Inflammatory macrophage treated with lipopolysaccharide for 4 hours (primary cell): ENCODE measurements around the gene AQP1.

Experiments used
- DNase-seq: peaks from one replicate; pipeline ENCODE4 v3.0.0-alpha.2; 2020

AQP1 gene

DNA sequence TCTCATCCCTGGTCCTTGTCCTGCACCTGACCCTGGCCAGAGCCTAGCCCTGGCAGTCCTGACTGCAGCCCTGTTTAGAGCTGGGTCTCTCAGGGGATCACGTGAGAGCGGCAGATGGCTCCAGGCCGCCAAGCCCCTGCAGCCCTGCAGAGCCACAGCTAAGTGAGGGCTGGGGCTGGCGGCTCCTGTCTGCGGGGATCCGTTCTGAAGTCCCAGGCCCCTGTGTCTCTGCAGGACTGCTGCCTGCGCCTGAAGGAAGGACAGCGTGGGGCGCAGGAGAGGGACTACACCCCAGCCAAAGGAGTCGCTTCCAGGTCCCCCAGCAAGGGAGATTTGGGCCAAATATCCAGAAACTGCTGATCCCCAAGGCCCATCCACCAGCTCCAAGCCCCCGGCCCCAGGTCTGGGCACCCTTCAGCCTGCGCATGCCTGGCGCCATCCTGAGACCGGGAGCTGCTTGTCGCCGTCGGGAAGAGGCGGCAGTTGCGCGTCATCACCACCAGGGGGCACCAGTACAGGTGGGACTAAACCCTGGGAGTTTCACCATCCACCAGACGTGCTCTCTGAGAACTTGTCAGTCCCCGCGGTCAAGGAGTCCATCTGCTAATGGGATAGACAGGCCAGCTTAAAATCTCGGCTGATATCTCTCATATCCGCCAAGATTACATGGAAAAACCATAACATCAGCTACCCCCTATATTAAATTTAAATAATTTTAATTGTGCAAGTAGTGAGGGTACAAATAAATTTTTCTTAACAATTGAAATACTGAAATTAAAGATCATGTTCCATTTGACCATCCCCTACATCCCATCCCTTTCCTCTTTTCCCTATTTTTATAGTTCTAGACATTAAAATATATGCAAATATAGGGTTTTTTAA is 27.0 kb downstream of the AQP1 start:
- peak; percentile 41 for DNase-seq

DNA sequence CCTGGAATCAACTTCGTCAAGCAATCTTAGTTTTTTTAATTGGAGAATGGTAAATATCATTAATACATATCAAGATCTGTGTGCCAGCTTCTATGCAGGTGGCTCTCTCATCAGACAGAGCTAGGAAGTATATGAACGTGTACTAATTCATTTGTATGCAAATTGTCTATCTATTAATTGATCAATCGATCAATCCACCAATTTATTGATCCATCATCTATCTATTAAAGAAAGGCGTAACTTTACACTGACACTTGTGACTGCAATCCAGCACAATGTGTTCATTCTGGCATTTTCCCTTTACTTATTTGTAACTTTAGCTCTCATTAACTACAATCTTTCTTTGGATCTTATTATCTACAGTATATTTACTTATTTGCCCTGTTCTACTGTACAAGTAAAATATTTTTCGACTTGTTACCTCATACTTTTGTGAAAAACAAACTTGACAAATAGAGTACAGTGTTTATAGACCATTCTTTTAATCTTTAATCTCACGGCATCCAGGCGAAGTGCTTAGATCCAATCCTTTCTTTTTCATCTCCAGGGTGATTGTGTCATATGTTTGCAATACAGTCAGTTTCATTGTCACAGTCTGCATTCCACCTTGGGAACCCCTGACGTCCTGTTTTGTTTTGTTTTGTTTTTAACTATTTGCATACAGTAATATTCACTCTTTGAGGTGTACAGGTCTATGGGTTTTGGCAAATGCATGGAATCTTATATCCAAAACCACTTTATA is 30.1 kb downstream of the AQP1 start:
- no peak for DNase-seq

DNA sequence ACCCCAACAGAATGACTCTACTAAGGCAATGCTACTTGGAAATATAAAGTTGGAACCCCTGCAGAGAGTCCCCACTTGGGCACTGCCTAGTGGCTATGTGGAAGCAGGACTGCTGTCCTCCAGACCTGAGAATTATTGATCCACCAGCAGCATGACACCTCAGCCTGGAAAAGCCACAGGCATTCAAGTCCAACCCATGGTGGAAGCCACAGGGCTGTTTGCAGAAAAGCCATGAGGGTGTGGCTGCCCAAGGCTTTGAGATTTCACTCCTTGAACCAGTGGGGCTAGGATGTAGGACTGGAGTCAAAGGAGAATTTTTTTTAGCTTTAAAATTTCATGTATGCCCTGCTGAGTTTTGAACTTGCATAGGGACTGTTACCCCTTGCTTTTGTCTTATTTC is 38.5 kb downstream of the AQP1 start:
- DNase-seq, result no peak

DNA sequence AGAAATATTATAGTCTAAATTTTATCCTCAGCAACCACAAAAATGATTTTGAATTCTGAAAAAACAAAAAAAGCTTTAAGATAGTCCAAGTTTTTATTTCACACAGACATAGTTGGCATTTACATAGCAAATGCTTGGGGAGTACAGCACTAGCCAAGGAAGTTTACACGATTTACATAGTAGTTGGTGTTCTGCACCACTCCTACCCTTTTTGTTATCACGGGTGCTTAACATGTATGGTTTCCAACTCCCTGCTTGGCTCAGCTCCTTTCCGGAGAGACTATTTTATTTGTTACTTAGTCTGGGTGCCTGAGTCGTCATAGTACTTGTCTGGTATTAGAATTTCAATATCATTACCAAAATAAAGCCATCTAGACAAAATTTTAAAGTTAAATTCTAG is 43.3 kb downstream of the AQP1 start:
- no peak for DNase-seq

DNA sequence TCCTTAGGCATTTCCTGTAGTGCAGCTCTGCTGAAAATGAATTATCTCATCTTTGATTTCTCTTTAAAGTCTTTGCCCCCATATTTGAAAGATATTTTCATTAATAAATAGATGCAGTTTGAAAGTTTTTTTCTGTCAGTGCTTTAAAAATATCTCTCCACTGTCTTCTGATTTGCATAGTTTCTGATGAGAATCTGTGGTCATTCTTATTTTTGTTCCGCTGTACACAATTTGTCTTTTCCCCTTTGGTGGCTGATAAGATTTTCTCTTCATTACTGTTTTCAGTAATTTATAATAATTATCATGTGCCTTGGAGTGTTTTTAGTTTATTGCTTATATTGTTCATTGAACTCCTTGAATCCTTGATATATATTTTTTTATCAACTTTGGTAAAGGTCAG is 45.1 kb downstream of the AQP1 start:
- no peak for DNase-seq

DNA sequence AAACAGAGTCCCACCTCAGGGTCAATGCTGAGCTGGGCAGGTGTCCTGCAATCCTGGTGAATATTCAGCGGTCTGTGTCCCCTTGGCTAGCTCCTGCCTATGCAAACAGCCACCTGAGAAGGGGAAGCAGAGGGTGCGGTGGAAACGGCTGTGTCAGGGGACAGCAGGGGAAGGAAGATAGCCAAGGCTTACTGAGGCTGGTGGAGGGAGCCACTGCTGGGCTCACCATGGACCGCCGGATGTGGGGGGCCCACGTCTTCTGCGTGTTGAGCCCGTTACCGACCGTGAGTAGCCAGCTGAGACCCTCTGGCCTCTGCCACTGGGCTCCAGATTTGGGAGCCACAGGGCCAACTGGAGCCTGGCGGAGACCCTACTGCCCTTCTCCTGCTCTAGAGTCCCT is 52.2 kb downstream of the AQP1 start, which contains the start of gene GHRHR:
Gene GHRHR, plus strand, starts transcription at position 112 of the 400 bp plus-strand sequence. Its CDS starts 116 bp downstream, at position 228.
- no peak for DNase-seq

DNA sequence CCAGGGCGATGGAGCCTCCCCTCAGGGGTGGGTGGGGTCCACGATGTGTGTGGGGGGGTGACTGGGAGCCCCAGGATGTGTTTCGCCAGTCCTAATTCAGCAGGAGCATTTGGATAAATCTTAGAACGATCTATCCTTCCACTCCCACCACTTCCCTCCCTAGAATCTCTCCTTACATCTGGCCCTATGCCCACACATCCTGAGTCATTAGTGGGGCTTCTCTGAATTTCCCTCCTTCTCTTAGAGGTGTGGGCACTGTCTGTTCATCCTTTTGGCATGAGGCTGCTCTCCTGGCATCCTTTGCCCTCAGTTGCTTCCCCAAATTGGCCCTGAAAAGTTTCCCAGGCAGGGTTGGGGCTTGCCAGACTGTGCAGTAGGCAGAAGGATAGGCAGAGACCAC is 53.7 kb downstream of the AQP1 start:
- DNase-seq, result no peak

DNA sequence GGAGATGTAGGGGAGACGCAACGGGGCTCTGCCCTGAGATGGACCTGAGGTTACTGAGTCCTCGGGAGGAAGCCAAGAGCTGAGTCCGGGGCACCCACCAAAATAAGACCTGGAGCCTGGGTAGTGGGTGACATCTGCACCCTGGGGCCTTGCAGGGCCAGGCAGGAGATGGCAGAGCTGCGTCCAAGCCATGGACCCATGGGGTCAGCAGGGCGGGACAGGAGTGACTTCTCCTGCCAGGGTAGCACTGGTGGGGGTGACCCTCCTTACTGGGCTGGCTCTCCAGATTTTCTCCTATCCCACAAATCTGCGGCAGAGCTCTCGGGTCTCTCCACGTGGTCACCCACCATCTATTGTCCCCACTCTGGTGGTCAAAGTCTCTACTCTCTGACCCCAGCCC is 54.2 kb downstream of the AQP1 start:
- DNase-seq, result no peak

DNA sequence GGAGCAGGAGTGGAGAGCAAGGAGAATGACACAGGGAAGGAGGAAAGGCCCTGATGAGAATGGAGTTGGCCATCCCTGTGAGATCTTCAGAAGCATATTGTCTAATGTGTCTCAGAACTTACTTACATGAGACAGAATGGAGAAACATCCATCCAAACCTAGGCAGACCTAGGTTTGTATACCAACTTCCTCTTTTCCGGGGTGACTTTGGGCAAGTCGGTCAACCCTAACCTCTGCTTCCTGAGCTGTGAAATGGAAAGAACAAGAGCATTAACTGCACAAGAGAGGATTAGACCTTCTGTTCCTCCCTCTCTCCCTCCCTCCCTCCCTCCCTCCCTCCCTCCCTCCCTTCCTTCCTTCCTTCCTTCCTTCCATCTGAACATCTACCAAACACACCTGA is 56.6 kb downstream of the AQP1 start:
- DNase-seq, result no peak

DNA sequence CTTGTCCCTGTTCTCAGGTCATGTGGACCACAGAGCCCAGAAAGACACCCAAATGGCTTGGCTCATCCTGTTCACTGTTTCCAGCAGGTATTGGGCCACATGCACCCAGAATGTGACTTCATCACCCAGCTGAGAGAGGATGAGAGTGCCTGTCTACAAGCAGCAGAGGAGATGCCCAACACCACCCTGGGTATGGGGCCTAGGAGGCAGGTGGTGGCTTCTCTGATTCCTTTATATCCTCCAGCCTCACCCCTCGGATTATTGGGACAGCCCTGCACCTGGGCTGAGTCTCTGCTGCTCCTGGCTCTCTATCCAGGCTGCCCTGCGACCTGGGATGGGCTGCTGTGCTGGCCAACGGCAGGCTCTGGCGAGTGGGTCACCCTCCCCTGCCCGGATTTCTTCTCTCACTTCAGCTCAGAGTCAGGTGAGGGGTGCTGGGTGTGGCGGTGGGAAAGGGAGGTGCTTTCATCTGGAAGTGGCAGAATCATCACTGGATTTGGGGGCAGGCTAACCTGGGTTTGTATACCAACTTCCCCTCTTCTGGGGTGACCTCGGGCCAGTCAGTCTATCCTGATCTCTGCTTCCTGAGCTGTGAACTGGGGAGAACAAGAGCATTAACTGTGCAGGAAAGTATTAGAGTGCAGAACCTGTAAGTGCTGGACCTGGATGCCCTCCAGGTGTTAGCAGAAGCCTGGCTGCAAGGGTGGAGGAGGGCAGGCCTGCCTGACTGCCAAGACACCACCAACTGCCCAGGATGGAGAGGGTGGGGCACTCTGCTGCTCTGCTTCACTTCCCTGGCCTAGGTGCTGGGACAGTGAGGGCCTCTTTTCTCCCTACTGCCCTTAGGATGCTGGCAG is 57.3 kb downstream of the AQP1 start:
- no peak for DNase-seq

DNA sequence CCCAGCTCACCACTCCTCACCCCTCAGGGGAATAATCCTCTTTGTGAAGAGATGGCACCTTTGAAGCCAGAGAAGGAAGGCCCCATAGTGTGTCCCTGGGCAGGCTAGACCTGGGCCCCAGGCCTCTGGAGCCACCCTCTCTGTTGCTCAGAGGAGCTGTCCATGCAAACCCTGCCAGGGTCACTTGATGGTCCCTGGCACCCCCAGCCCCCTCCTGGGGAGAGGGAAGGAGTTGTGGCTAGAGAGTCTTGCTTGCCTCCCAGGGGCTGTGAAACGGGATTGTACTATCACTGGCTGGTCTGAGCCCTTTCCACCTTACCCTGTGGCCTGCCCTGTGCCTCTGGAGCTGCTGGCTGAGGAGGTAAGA is 57.9 kb downstream of the AQP1 start:
- DNase-seq, result no peak

DNA sequence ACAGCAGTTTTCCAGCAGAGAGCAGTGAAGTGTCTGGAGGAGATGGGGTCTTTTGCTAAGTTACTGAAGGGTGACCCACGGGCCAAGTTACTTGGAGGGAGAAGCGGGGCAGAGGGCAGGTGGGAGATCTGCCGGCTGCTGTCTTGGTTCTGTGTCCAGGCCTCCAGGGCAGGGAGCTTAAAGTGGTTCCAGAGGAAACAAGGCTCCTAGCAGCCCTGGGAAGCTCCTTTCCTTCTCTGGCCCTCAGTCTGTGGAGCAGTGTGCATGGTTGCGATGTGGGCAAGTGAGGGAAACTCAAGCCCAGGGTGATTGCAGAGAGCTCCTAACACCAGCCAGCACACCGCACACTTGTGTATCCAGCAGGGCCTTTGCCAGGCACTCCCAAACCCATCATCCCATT is 58.4 kb downstream of the AQP1 start:
- no peak for DNase-seq

DNA sequence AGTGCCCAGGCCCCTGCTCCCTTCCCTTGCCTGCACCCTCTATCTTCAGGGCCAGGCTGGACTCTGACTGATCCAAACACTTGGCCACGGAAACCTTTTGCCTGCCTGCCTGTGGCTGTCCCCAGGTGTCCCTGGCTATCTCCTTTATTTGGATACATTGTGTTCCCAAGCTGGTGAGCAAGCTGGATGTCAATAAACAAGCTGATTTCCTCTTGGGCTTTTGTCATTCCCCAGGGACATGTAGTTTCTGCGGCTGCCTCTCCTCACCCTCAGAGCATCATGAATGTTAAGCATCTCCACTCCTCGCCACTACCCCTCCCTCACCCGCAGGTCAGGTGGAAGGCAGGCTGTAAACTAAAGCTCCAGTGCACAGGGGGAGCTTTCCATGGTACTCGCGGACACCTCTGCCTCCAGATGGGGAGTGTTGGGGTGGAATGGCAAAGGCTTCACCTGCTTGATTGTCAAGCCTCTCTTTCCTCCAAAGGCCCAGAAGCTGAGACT is 59.0 kb downstream of the AQP1 start:
- DNase-seq, result no peak

DNA sequence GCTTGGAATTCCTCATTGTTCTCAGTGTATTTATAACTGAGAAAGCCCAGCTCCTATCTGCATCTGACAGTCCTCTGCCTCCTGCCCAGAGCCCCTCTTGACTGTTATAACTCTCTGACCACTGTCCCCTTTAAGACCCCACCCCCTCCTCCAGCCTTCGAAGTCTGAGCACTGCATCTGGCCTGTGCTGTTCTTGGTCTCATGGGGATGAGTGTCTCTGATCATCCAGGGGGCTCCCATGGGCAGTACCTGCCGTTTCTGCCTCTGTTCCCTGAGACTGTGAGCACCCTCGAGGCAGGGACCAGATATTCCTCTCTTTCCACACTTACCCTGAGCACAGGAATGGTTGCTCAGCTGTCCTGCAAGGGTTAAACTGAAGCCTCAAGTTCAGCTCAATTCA is 59.8 kb downstream of the AQP1 start:
- DNase-seq, result no peak

DNA sequence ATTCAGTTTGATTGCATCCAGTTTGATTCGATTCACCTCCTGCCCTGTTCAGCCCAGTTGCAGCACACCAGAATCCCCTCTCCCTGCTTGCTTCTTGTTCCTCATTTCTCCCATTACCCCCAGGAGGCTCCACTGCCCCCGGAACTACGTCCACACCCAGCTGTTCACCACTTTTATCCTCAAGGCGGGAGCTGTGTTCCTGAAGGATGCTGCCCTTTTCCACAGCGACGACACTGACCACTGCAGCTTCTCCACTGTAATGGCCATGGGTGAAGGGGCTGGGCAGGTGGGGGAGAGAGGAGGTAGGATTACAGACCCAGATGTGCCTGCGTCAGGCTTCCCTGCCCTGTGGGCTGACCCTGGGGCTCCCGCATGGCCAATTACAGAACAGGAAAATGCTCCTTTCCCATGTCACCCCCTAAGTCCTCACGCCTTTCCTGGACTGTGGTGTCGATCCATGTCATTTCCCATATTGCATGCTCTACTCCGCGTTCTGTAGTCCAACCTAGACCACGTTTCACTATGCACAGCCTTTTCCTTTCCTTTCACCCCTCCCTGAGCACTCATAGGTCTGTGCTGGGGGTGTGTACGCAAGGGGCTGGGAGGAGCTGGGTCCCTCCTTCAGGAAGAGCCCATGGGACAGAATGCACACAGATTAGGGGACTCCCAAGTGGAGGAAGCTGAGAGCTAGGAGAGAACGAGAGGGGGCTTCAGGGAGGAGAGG is 60.3 kb downstream of the AQP1 start:
- no peak for DNase-seq

DNA sequence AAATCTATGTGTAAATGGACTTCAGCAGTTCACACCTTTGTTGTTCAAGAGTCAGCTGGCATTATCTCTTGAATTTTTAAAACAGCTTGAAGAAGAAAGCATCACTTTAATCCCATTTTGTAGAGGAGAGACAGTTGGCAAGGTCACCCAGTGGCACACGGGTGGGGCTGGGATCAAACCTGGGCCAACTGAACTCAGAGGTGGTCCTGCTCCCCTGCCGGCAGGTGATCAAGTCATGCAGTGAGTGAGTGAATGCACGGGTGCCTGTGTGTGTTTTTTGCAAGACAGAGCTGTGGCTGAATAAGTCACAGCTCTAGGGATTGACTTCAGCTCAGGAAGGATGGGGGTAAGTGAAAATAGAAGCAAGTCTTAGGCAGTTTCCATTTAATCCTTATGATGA is 61.6 kb downstream of the AQP1 start:
- no peak for DNase-seq

DNA sequence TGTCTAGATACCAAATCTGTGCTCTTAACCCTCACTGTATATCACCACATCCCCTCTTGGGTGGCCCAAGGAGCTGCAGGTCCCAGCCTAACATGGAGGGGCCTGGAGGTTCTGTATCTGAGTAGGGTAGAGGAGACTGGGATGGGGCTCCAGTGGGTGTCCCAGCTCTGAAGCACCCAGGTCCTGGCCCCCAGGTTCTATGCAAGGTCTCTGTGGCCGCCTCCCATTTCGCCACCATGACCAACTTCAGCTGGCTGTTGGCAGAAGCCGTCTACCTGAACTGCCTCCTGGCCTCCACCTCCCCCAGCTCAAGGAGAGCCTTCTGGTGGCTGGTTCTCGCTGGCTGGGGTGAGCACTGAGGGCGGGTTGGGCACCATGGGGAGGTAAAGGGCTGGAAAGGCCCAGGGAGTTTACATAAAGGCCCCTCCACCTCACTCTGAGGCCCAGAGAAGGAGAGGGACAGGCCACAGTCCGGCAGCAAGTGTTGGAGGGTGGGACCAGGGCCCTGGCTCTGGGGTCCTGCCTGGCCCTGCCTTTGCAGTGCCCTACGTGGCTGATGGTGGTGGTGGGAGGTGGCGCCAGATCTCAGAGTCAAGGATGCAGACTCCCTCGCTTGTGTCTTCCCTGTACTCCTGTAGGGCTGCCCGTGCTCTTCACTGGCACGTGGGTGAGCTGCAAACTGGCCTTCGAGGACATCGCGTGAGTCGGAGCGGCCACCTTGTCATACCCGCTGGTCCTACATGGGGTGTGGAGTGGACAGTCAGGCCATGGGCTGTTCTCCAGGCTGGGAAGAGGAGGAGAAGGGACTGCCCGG is 62.3 kb downstream of the AQP1 start:
- no peak for DNase-seq

DNA sequence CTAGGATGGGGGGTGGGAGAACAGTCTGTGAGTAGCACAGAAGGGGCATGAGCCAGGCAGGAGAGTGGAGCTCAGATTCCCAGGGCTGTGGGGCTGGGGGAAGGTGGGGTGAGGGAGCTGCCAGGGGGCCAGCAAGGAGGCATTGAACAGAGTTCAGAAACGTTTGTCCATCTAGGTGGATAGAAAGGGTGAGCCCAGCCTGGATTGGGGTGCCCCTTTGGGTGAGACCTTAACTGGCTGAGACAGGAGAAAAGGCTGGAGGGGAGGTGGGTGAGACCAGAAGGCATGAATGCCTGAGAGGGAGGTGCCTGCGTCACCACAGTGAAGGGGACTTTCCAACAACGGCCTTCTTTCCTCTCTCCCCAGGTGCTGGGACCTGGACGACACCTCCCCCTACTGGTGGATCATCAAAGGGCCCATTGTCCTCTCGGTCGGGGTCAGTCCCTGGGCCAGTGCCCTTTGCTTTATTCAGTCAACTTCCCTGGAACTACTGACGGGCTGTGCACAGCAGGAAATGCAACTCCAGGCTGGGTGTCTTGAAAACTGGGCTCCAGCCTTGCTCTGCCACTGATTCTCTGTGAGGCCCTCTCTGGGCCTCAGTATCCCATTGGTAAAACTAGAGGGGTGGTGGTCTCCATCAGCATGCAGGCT is 63.1 kb downstream of the AQP1 start:
- DNase-seq, result peak; percentile 23
